Liver (tissue), 3 donors: Measurements from ENCODE around the gene PRXL2A.

Experiments
- EGR1 ChIP-seq, 2 donors: IDR thresholded peaks; 2 replicates each; pipeline ENCODE4 v1.6.1; 2016 to 2018; ENCODE audit warnings: antibody characterized with exemption in 2 of 2, low read depth in 2 of 2
- FOXA1 ChIP-seq: IDR thresholded peaks from 2 replicates; pipeline ENCODE4 v1.6.1; 2016; ENCODE audit warnings: antibody characterized with exemption
- JUND ChIP-seq, 2 donors: IDR thresholded peaks; 2 replicates each; pipeline ENCODE4 v1.6.1; 2016; ENCODE audit warnings: antibody characterized with exemption in 2 of 2
- RAD21 ChIP-seq, 2 donors: IDR thresholded peaks; 2 replicates each; pipeline ENCODE4 v1.6.1; 2016; ENCODE audit warnings: antibody characterized with exemption in 2 of 2, mild to moderate bottlenecking in 2 of 2
- TAF1 ChIP-seq: conservative IDR thresholded peaks from 2 replicates; pipeline ENCODE4 v1.6.1; 2016; ENCODE audit warnings: antibody characterized with exemption, mild to moderate bottlenecking
- TF ChIP-seq, protein P1 (sequence below): fragments of 150-350 bp; IDR thresholded peaks from 2 replicates; pipeline ENCODE4 v1.5.1; 2017; ENCODE audit warnings: improper control_type of control experiment, low read depth, low read length; ENCODE audit not compliant: missing input control
- donor health status: healthy.
- donor health status: healthy.

- TF ChIP-seq, protein P1, sequence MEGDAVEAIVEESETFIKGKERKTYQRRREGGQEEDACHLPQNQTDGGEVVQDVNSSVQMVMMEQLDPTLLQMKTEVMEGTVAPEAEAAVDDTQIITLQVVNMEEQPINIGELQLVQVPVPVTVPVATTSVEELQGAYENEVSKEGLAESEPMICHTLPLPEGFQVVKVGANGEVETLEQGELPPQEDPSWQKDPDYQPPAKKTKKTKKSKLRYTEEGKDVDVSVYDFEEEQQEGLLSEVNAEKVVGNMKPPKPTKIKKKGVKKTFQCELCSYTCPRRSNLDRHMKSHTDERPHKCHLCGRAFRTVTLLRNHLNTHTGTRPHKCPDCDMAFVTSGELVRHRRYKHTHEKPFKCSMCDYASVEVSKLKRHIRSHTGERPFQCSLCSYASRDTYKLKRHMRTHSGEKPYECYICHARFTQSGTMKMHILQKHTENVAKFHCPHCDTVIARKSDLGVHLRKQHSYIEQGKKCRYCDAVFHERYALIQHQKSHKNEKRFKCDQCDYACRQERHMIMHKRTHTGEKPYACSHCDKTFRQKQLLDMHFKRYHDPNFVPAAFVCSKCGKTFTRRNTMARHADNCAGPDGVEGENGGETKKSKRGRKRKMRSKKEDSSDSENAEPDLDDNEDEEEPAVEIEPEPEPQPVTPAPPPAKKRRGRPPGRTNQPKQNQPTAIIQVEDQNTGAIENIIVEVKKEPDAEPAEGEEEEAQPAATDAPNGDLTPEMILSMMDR = no peak
- TF ChIP-seq TAF1 (no peak), EGR1 (IDR thresholded peaks at IDR 0.05; ENCODE audit: low read depth in 2 of 2) (no peak), FOXA1 (no peak), RAD21 (IDR thresholded peaks at IDR 0.05) (no peak), JUND (IDR thresholded peaks at IDR 0.05) (no peak)
Observed at GRCh38 chr10:80444124-80444523, 35.8 kb downstream of the PRXL2A start.
